Measurements from ENCODE around the gene NPTX1. TPM values are rescaled to one million over a fixed set of nuclear protein-coding genes. Genes with fewer than 3 reads are reported as not detected.

NPTX1 gene
- total and polyA plus RNA-seq, 2 of the 13 experiments (the other 11 are each of a cell fraction or from before 2014, with no cell fraction given), result 0.01 TPM; not detected in 1

DNA sequence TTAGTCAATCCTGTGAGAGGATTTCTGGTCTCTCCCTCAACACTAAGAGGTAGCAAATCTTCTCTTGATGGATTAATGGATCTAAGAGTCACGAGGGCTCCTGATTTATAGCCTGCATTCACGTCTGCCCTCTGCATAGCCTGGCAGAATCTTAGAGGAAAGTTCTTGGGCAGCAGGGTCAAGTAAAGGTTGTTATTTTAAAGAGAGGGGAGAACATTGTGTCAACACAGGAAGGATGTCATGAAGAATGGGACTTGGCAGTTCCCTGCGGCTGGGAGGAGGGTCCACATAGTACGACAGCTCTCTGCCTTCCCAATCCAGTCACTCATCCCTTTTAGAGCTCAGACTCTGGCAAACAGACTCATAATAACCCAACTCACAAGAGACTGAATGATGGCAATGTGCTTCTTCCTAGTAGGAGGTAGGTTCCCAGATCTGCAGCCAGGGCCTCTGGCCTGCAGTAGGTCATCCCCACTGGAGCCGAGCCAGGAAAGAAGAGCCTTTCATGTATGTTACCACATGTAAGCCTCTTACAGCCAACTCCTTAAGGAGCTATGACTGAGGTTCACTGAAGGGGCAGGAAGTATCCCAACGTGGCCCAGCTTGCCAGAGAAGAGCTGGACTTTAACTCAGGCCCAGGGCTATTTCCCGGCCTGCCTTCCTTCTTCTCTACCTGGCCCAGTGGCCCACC lies 42.8 kb upstream of the NPTX1 start (continued):
- TF ChIP-seq, protein P1, sequence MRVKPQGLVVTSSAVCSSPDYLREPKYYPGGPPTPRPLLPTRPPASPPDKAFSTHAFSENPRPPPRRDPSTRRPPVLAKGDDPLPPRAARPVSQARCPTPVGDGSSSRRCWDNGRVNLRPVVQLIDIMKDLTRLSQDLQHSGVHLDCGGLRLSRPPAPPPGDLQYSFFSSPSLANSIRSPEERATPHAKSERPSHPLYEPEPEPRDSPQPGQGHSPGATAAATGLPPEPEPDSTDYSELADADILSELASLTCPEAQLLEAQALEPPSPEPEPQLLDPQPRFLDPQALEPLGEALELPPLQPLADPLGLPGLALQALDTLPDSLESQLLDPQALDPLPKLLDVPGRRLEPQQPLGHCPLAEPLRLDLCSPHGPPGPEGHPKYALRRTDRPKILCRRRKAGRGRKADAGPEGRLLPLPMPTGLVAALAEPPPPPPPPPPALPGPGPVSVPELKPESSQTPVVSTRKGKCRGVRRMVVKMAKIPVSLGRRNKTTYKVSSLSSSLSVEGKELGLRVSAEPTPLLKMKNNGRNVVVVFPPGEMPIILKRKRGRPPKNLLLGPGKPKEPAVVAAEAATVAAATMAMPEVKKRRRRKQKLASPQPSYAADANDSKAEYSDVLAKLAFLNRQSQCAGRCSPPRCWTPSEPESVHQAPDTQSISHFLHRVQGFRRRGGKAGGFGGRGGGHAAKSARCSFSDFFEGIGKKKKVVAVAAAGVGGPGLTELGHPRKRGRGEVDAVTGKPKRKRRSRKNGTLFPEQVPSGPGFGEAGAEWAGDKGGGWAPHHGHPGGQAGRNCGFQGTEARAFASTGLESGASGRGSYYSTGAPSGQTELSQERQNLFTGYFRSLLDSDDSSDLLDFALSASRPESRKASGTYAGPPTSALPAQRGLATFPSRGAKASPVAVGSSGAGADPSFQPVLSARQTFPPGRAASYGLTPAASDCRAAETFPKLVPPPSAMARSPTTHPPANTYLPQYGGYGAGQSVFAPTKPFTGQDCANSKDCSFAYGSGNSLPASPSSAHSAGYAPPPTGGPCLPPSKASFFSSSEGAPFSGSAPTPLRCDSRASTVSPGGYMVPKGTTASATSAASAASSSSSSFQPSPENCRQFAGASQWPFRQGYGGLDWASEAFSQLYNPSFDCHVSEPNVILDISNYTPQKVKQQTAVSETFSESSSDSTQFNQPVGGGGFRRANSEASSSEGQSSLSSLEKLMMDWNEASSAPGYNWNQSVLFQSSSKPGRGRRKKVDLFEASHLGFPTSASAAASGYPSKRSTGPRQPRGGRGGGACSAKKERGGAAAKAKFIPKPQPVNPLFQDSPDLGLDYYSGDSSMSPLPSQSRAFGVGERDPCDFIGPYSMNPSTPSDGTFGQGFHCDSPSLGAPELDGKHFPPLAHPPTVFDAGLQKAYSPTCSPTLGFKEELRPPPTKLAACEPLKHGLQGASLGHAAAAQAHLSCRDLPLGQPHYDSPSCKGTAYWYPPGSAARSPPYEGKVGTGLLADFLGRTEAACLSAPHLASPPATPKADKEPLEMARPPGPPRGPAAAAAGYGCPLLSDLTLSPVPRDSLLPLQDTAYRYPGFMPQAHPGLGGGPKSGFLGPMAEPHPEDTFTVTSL (CRISPR knock-in tag; IDR thresholded peaks at IDR 0.05; ENCODE audit: borderline replicate concordance), result no peak
- TF ChIP-seq ZNF674 (CRISPR knock-in tag; IDR thresholded peaks at IDR 0.05; ENCODE audit: low read depth) (no peak), HNRNPL (IDR thresholded peaks at IDR 0.05; ENCODE audit: low read depth, low read length) (no peak)

DNA sequence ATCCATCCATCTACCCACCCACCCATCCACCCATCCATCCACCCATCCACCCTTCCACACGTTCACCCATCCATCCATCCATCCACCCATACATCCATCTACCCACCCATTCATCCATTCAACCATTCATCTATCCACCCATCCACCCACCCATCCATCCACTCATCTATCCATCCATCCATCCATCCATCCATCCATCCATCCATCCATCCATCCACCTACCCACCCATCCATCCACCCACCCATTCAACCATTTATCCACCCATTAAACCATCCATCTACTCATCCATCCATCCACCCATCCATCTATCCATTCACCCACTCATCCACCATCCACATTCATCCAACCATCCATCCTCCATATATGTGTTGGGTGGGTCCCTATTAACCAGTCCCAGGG lies 42.0 kb upstream of the NPTX1 start:
- FAIRE-seq (no peak), ATAC-seq (no peak), DNase-seq (ENCODE audit: low spot score) (no peak)
- H3K4me3 ChIP-seq (replicated peaks in 1 of 3; ENCODE audit: insufficient read depth in 1 of 3, low read depth in 2 of 3, low read length in 3 of 3), result no peak overlapping the region
- H3K4me1 ChIP-seq (ENCODE audit: insufficient read depth, low read length), result no peaks in the 10 kb centered on the region
- ChIA-PET CTCF (ENCODE audit: low intra/inter-chr PET ratio, low total read pairs) (no interaction called here), POLR2A (no interaction called here)
- H2AFZ ChIP-seq (ENCODE audit: low read length), result no peak overlapping the region
- no peak overlapping the region for H3K4me2 ChIP-seq (ENCODE audit: low read depth, low read length)
- no peak overlapping the region for H3K27ac ChIP-seq (ENCODE audit: extremely low read length, insufficient read depth, low read length)
- no peaks in the 10 kb centered on the region for H3K36me3 ChIP-seq (replicated peaks in 1 of 2; ENCODE audit: control insufficient read depth in 1 of 2, insufficient read depth in 2 of 2, low read length in 2 of 2)
- H4K20me1 ChIP-seq (ENCODE audit: insufficient read depth, low read length), result no peaks in the 10 kb centered on the region
- 0% methylated on average over 1 of the region's 1 CpG for WGBS (ENCODE audit: low lambda C conversion rate)
- no peaks in the 10 kb centered on the region for H3K79me2 ChIP-seq (ENCODE audit: insufficient read depth, low read length)
- in situ Hi-C loops (cut with HindIII; ENCODE audit: extremely low pct_ligation_motif_present, low pct_unique_long_range_greater_than_20kb) (no loop called here), intact Hi-C loops (cut with micrococcal nuclease; ENCODE audit: unreplicated experiment) (no loop called here)
- H3K9ac ChIP-seq (ENCODE audit: insufficient read depth, low read depth, low read length), result no peak overlapping the region
- no TSS peak for BruUV-seq (replicated peaks)
- H3K27me3 ChIP-seq (ENCODE audit: control insufficient read depth in 1 of 2, insufficient read depth in 2 of 2, low read length in 2 of 2), result peaks cover 6 to 52% of the 10 kb centered on the region in 2 experiments
- no peaks in the 10 kb centered on the region for H3K9me3 ChIP-seq (ENCODE audit: low read length)
- TF ChIP-seq ZNF607 (CRISPR knock-in tag; IDR thresholded peaks at IDR 0.05; ENCODE audit: borderline replicate concordance), result no peak
- no peak for TF ChIP-seq NCOA1 (CRISPR knock-in tag; IDR thresholded peaks at IDR 0.05)
- TF ChIP-seq, protein P2, sequence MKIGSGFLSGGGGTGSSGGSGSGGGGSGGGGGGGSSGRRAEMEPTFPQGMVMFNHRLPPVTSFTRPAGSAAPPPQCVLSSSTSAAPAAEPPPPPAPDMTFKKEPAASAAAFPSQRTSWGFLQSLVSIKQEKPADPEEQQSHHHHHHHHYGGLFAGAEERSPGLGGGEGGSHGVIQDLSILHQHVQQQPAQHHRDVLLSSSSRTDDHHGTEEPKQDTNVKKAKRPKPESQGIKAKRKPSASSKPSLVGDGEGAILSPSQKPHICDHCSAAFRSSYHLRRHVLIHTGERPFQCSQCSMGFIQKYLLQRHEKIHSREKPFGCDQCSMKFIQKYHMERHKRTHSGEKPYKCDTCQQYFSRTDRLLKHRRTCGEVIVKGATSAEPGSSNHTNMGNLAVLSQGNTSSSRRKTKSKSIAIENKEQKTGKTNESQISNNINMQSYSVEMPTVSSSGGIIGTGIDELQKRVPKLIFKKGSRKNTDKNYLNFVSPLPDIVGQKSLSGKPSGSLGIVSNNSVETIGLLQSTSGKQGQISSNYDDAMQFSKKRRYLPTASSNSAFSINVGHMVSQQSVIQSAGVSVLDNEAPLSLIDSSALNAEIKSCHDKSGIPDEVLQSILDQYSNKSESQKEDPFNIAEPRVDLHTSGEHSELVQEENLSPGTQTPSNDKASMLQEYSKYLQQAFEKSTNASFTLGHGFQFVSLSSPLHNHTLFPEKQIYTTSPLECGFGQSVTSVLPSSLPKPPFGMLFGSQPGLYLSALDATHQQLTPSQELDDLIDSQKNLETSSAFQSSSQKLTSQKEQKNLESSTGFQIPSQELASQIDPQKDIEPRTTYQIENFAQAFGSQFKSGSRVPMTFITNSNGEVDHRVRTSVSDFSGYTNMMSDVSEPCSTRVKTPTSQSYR (CRISPR knock-in tag; IDR thresholded peaks at IDR 0.05; ENCODE audit: borderline replicate concordance), result no peak
- TF ChIP-seq, protein P3, sequence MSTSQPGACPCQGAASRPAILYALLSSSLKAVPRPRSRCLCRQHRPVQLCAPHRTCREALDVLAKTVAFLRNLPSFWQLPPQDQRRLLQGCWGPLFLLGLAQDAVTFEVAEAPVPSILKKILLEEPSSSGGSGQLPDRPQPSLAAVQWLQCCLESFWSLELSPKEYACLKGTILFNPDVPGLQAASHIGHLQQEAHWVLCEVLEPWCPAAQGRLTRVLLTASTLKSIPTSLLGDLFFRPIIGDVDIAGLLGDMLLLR (CRISPR knock-in tag; IDR thresholded peaks at IDR 0.05), result no peak
- TF ChIP-seq MYNN (CRISPR knock-in tag; IDR thresholded peaks at IDR 0.05; ENCODE audit: low read depth), result no peak
- TF ChIP-seq CCAR2 (optimal IDR thresholded peaks at IDR 0.05; ENCODE audit: low read depth, low read length), result no peak
- no peak for TF ChIP-seq MBNL3 (CRISPR knock-in tag; conservative IDR thresholded peaks at IDR 0.05)
- TF ChIP-seq ZEB1 (IDR thresholded peaks at IDR 0.05; ENCODE audit: insufficient replicate concordance, low read depth), result no peak
- no peak for TF ChIP-seq ZNF556 (CRISPR knock-in tag; IDR thresholded peaks at IDR 0.05; ENCODE audit: borderline replicate concordance)
- no peak for TF ChIP-seq ZSCAN20 (CRISPR knock-in tag; IDR thresholded peaks at IDR 0.05; ENCODE audit: borderline replicate concordance)
- no peak for TF ChIP-seq SNAI1 (CRISPR knock-in tag; IDR thresholded peaks at IDR 0.05; ENCODE audit: borderline replicate concordance)
